Uterus (tissue), 4 donors: ENCODE measurements around the gene SERPINE2. TPM values are rescaled to one million over a fixed set of nuclear protein-coding genes. Genes with fewer than 3 reads are reported as not detected.
"Not testable (repeated sequence)": the region's sequence is repeated elsewhere in the genome, so short reads cannot be mapped to it uniquely, and the experiment has no call there.

ENCODE experiments used
- DNase-seq, 2 donors: peaks; one replicate each; pipeline ENCODE4 v3.0.0-alpha.2; 2019 to 2020
- H3K27ac ChIP-seq, 2 donors: fragments of 200-600 bp; sonication (generic); 1 replicate in 1 of 2; 2 replicates in 1 of 2; pipeline ENCODE4 v1.5.1; 2016 to 2018
- H3K27me3 ChIP-seq, 2 donors: fragments of 200-600 bp; sonication (generic); one replicate each; pipeline ENCODE4 v1.5.1; 2018 to 2019; ENCODE audit warnings: control low read depth in 1 of 2
- H3K36me3 ChIP-seq, 2 donors: fragments of 200-600 bp; sonication (generic); one replicate each; pipeline ENCODE4 v1.5.1; 2019; ENCODE audit warnings: control low read depth in 1 of 2
- H3K4me1 ChIP-seq, 2 donors: fragments of 200-600 bp; sonication (generic); one replicate each; pipeline ENCODE4 v1.5.1; 2018 to 2019; ENCODE audit warnings: control low read depth in 1 of 2
- H3K4me3 ChIP-seq, 2 donors: fragments of 200-600 bp; sonication (generic); 1 replicate in 1 of 2; 2 replicates in 1 of 2; pipeline ENCODE4 v1.5.1; 2018 to 2019; ENCODE audit warnings: mild to moderate bottlenecking in 1 of 2
- H3K9me3 ChIP-seq, 2 donors: fragments of 200-600 bp; sonication (generic); one replicate each; pipeline ENCODE4 v1.5.1; 2019; ENCODE audit warnings: control low read depth in 1 of 2
- POLR2A ChIP-seq, 2 donors: fragments of 450-650 bp; IDR thresholded peaks; one replicate each; pipeline ENCODE4 v1.6.1; 2016; ENCODE audit warnings: antibody characterized with exemption in 2 of 2, mild to moderate bottlenecking in 1 of 2, moderate library complexity in 1 of 2
- intact Hi-C: fragments of 100-400 bp; cut with DNase I; formaldehyde crosslinking; loops from one replicate; pipeline ENCODE4 v1.15.1; 2023; ENCODE audit warnings: low total_unique reads
- total RNA-seq, 4 donors: library from RNA; depleted of rRNA in 3 of 4; stranded (reverse); fragments of >200 nt in 3 of 4; gene quantifications; one replicate each; pipeline versions ENCODE4 v1.1.0 to v1.2.4, GENCODE V29; 2014 to 2023
- TF ChIP-seq, protein P1 (sequence below), 4 experiments: fragments of 200-600 bp in 2 of 4; fragments of 450-650 bp in 2 of 4; sonication (generic) in 2 of 4; IDR thresholded peaks; one replicate each; pipeline ENCODE4 v1.5.1; 2016 to 2019; ENCODE audit warnings: antibody characterized with exemption in 4 of 4, mild to moderate bottlenecking in 2 of 4, moderate library complexity in 1 of 4
- donor health status: DM: yes; HTN: yes; CAD: no.

Gene SERPINE2
- total RNA-seq, 4 donors from 2014 or later: 0.26 to 62.1 (median 6.7) TPM

DNA sequence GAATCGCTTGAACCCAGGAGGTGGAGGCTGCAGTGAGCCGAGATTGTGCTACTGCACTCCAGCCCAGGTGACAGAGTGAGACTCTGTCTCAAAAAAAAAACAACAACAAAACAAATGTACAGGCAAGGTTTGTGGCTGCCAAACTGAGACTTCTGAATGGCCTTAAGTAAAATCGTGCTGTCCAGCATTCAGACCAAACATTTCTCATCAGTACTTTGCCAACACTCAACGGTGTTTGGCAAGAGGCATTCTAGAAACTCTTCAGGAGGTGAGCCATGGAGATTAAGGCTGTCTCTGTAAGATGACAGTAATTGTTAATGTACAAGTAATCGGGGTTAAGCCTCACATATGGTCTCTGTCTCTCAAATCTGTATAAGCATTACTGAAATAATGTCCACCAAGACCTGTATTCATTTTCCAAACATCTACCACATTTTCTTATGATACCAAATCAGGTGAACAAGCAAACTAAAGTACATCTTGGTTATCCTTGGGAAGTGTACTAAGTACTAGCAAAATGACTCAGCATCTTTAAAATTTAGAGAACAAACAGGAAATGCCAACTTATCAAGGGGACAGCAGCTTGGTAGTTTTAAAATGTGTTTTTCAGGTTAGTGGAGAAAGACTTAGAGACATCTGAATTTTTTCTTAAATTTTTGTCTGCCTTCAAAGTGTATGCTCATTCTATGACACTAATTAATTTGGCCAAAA lies 29.3 kb downstream of the SERPINE2 start:
- no peaks in the 10 kb centered on the region for H3K27me3 ChIP-seq
- no peak overlapping the region for H3K27ac ChIP-seq
- TF ChIP-seq POLR2A (IDR thresholded peaks at IDR 0.05): no peak
- TF ChIP-seq, protein P1, sequence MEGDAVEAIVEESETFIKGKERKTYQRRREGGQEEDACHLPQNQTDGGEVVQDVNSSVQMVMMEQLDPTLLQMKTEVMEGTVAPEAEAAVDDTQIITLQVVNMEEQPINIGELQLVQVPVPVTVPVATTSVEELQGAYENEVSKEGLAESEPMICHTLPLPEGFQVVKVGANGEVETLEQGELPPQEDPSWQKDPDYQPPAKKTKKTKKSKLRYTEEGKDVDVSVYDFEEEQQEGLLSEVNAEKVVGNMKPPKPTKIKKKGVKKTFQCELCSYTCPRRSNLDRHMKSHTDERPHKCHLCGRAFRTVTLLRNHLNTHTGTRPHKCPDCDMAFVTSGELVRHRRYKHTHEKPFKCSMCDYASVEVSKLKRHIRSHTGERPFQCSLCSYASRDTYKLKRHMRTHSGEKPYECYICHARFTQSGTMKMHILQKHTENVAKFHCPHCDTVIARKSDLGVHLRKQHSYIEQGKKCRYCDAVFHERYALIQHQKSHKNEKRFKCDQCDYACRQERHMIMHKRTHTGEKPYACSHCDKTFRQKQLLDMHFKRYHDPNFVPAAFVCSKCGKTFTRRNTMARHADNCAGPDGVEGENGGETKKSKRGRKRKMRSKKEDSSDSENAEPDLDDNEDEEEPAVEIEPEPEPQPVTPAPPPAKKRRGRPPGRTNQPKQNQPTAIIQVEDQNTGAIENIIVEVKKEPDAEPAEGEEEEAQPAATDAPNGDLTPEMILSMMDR (IDR thresholded peaks at IDR 0.05): no peak
- intact Hi-C loops: no loop called here
- DNase-seq: no peak
- no peaks in the 10 kb centered on the region for H3K4me1 ChIP-seq
- H3K36me3 ChIP-seq: no peaks in the 10 kb centered on the region
- no peak overlapping the region for H3K4me3 ChIP-seq
- H3K9me3 ChIP-seq: no peaks in the 10 kb centered on the region

DNA sequence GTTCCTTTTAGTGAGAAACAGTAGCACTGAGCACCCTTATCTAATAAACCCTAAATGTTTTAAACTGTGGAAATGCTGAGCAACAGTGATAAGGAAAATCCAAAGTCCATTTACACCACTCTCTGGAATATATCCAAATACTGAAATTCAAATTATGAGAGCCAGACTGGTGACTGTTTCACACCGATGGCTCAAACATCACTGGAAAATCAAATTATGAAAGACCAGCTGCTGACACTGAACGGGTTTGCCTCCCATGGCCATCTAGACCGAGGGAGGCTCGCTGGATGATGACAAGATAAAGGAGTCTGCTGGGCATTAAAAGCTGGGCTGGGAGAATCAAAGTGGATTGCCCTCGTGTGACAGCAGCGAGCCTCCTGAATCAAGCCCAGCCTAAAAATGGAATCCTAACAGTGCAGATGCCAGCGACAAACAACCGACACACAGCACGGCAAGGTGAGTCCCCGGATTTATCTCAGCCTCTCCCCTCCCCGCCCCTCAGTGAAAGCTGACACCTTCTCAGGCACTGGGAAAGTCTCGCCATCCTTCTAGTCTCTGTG lies 30.3 kb downstream of the SERPINE2 start:
- Histone ChIP-seq H3K27ac (no peak overlapping the region), H3K9me3 (no peaks in the 10 kb centered on the region), H3K4me1 (no peaks in the 10 kb centered on the region), H3K36me3 (no peaks in the 10 kb centered on the region), H3K27me3 (no peaks in the 10 kb centered on the region), H3K4me3 (no peak overlapping the region)
- no peak for DNase-seq
- intact Hi-C loops: no loop called here
- TF ChIP-seq, protein P1 (IDR thresholded peaks at IDR 0.05): no peak
- no peak for TF ChIP-seq POLR2A (IDR thresholded peaks at IDR 0.05)

DNA sequence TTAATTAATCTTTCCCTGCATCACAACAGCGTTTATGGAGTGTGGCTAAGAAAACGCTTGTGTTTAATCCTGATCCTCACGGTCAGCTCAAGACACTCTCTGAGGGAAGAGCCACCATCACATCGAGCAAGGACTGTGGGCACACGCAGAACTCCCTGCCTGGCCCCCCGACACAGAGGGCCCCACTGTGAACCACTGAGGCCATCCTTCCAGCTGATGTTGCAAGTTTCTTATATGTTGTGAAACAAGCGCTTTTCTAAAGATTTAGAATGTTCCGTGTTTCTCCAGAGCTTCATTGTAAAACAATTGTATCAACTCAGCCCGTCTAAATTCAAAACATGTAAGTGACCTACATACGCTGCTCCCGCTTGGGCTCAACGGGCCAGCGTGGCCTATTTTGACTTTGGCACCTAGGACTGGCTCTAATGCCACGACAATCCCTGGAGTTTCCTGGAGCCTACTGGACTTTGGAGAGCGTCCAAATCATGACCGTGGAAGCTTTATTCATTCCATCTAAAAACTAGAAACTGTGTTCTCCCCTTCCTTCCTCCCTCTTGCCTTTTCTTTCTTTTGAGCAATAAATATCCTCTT lies 34.9 kb downstream of the SERPINE2 start:
- Histone ChIP-seq H3K4me1 (peaks cover 0 to 4% of the 10 kb centered on the region in 2 donors), H3K4me3 (no peak overlapping the region), H3K27ac (no peak overlapping the region), H3K27me3 (no peaks in the 10 kb centered on the region), H3K9me3 (no peaks in the 10 kb centered on the region), H3K36me3 (no peaks in the 10 kb centered on the region)
- intact Hi-C loops: no loop called here
- no peak for DNase-seq
- TF ChIP-seq, protein P1 (IDR thresholded peaks at IDR 0.05): no peak
- no peak for TF ChIP-seq POLR2A (IDR thresholded peaks at IDR 0.05)

DNA sequence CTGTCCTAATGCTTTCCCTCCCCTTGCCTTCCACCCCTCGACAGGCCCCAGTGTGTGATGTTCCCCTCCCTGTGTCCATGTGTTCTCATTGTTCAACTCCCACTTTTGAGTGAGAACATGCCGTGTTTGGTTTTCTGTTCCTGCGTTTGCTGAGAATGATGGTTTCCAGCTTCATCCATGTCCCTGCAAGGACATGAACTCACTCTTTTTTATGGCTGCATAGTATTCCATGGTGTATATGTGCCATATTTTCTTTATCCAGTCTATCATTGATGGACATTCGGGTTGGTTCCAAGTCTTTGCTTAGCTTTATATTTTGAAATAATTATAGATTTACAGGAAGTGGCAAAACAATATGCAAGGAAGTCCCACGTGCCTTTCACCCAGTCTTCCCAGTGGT lies 38.4 kb downstream of the SERPINE2 start:
- H3K4me3 ChIP-seq, H3K9me3 ChIP-seq, intact Hi-C loops, H3K4me1 ChIP-seq, H3K27me3 ChIP-seq, H3K36me3 ChIP-seq, H3K27ac ChIP-seq, DNase-seq: not testable (repeated sequence)

DNA sequence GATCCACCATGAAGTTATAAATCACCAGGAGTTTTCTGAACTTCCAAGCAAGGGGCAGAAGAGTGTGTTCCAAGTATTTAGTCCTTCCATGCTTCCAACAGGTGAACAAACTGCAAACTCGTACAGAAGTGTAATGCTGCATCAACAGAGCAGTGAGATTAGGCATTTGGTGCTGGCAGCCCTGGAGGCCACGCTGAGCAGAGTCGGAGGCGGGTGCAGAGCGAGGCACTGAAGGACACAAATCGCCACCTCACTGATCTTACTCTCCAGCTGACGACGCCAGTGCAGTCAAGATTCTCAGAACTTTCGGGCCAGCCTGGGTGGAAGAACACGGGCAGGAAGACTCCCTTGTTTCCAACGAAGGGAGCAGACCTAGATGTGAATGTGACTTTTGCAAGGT lies 39.2 kb downstream of the SERPINE2 start:
- intact Hi-C loops: no loop called here
- Histone ChIP-seq H3K9me3 (no peaks in the 10 kb centered on the region), H3K4me1 (peaks cover 0 to 4% of the 10 kb centered on the region in 2 donors), H3K4me3 (no peak overlapping the region), H3K27ac (no peak overlapping the region), H3K36me3 (no peaks in the 10 kb centered on the region), H3K27me3 (no peaks in the 10 kb centered on the region)
- DNase-seq: no peak
- TF ChIP-seq, protein P1 (IDR thresholded peaks at IDR 0.05): no peak
- TF ChIP-seq POLR2A (IDR thresholded peaks at IDR 0.05): no peak
